Stomach (tissue), 9 donors: Measurements from ENCODE around the gene MILR1. TPM values are rescaled to one million over a fixed set of nuclear protein-coding genes. Genes with fewer than 3 reads are reported as not detected.

ENCODE experiments used
- DNase-seq, 2 donors: peaks; one replicate each; pipeline versions ENCODE4 v3.0.0 to v3.0.0-alpha.2; 2013 to 2019
- H3K27ac ChIP-seq, 5 donors: fragments of 200-600 bp in 4 of 5; sonication (generic) in 4 of 5; one replicate each; pipeline ENCODE4 v1.5.1; 2013 to 2019; ENCODE audit warnings: mild to moderate bottlenecking in 1 of 5, moderate library complexity in 1 of 5
- H3K27me3 ChIP-seq, 3 donors: fragments of 200-600 bp; sonication (generic); one replicate each; pipeline ENCODE4 v1.5.1; 2017 to 2019; ENCODE audit warnings: mixed run types in 1 of 3
- H3K36me3 ChIP-seq, 4 donors: fragments of 200-600 bp; sonication (generic); 1 replicate in 3 of 4; 2 replicates in 1 of 4; pipeline ENCODE4 v1.5.1; 2016 to 2019
- H3K4me1 ChIP-seq, 4 donors: fragments of 200-600 bp; sonication (generic); one replicate each; pipeline ENCODE4 v1.5.1; 2016 to 2019
- H3K4me3 ChIP-seq, 4 donors: fragments of 200-600 bp; sonication (generic) in 3 of 4; one replicate each; pipeline ENCODE4 v1.5.1; 2016 to 2019; ENCODE audit warnings: mild to moderate bottlenecking in 1 of 4
- H3K9me3 ChIP-seq, 4 donors: fragments of 200-600 bp; sonication (generic); one replicate each; pipeline ENCODE4 v1.5.1; 2016 to 2019
- CTCF ChIP-seq, 7 experiments: fragments of 450-650 bp in 4 of 7; fragments of 200-600 bp in 3 of 7; sonication (generic) in 3 of 7; IDR thresholded peaks; one replicate each; pipeline ENCODE4 v1.5.1; 2016 to 2019; ENCODE audit warnings: antibody characterized with exemption in 7 of 7, control low read depth in 2 of 7, mild to moderate bottlenecking in 1 of 7
- EP300 ChIP-seq: sonication (generic); formaldehyde crosslinking; IDR thresholded peaks from one replicate; pipeline ENCODE4 v1.6.1; 2017; ENCODE audit warnings: antibody characterized with exemption
- POLR2A ChIP-seq, 4 donors: fragments of 450-650 bp; IDR thresholded peaks; one replicate each; pipeline ENCODE4 v1.6.1; 2016; ENCODE audit warnings: antibody characterized with exemption in 4 of 4, control low read depth in 2 of 4, mild to moderate bottlenecking in 1 of 4, moderate library complexity in 1 of 4
- POLR2AphosphoS5 ChIP-seq, 3 donors: sonication (generic); formaldehyde crosslinking; IDR thresholded peaks; one replicate each; pipeline ENCODE4 v1.6.1; 2016; ENCODE audit warnings: antibody characterized with exemption in 3 of 3
- WGBS, 5 donors: extraction: QIAGEN DNeasy Blood & Tissue Kit in 3 of 5; methylation state at CpG; one replicate each; pipeline versions ENCODE4 v1.1.5 to v1.1.7; 2013 to 2018; 5-methylcytosine and 5-hydroxymethylcytosine counted together
- intact Hi-C: fragments of 100-400 bp; cut with DNase I; formaldehyde crosslinking; loops from one replicate; pipeline ENCODE4 v1.15.1; 2023; ENCODE audit warnings: low total_unique reads
- polyA plus RNA-seq, 3 donors: library from polyadenylated mRNA; stranded (reverse); fragments of 200-250 nt; gene quantifications; one replicate each; pipeline ENCODE4 v1.2.3, GENCODE V29; 2013
- total RNA-seq, 5 donors: library from RNA; depleted of rRNA; stranded (reverse); fragments of >200 nt; gene quantifications; one replicate each; pipeline versions ENCODE4 v1.1.0 to v1.2.3, GENCODE V29; 2014 to 2016
- donor health status: healthy with polysubstance abuse.
- donor health status: Bipolar disorder and iron deficiency.
- donor health status: healthy.

MILR1 gene
- total and polyA plus RNA-seq, 8 donors, result 1.4 to 4.2 (median 2.7) TPM; not detected in 3

GRCh38 chr17:64502809-64503208, 53.9 kb downstream of the MILR1 start:
- no peak for DNase-seq
- Histone ChIP-seq H3K4me1 (peaks cover 45 to 73% (median 60%) of the 10 kb centered on the region in 4 donors), H3K27me3 (no peaks in the 10 kb centered on the region), H3K36me3 (peaks cover 66 to 70% (median 68%) of the 10 kb centered on the region in 4 donors), H3K4me3 (peak overlapping the region in 2 of 4 donors; percentile 62 to 89), H3K27ac (peak overlapping the region in 2 of 5 donors; percentile 100), H3K9me3 (no peaks in the 10 kb centered on the region)
- WGBS, 5 donors, result 45 to 75% (median 62%) methylated on average over 2 of the region's 2 CpGs
- TF ChIP-seq EP300, result no peak
- no peak for TF ChIP-seq CTCF (IDR thresholded peaks at IDR 0.05)
- TF ChIP-seq POLR2A (IDR thresholded peaks at IDR 0.05), result no peak
- TF ChIP-seq POLR2AphosphoS5 (IDR thresholded peaks at IDR 0.05), result no peak
- intact Hi-C loops, result no loop called here

GRCh38 chr17:64503341-64503740, 54.4 kb downstream of the MILR1 start:
- WGBS, 5 donors, result 41 to 59% (median 47%) methylated on average over 5 of the region's 5 CpGs
- intact Hi-C loops, result no loop called here

GRCh38 chr17:64503821-64504768, 55.2 kb downstream of the MILR1 start:
- TF ChIP-seq POLR2AphosphoS5 (IDR thresholded peaks at IDR 0.05) (no peak), EP300 (no peak), POLR2A (IDR thresholded peaks at IDR 0.05) (no peak), CTCF (IDR thresholded peaks at IDR 0.05) (no peak)
- intact Hi-C loops, result no loop called here
- Histone ChIP-seq H3K9me3 (no peaks in the 10 kb centered on the region), H3K27ac (peak overlapping the region; percentile 32 to 100 (median 100)), H3K4me1 (peaks cover 47 to 73% (median 62%) of the 10 kb centered on the region in 4 donors), H3K27me3 (no peaks in the 10 kb centered on the region), H3K36me3 (peaks cover 57 to 60% (median 58%) of the 10 kb centered on the region in 4 donors), H3K4me3 (peak overlapping the region; percentile 62 to 89 (median 86))
- WGBS, 5 donors, result 8 to 22% (median 14%) methylated on average over 7 of the region's 7 CpGs
- peak in 1 of 2 donors; percentile 25 for DNase-seq

More at GRCh38 chr17:64503341-64503740, 54.4 kb downstream of the MILR1 start:
- peak overlapping the region in 4 of 5 donors; percentile 33 to 100 (median 99) for H3K27ac ChIP-seq
- no peak for DNase-seq
- no peaks in the 10 kb centered on the region for H3K9me3 ChIP-seq
- peaks cover 61 to 65% (median 63%) of the 10 kb centered on the region in 4 donors for H3K36me3 ChIP-seq
- no peaks in the 10 kb centered on the region for H3K27me3 ChIP-seq
- peak overlapping the region; percentile 62 to 89 (median 86) for H3K4me3 ChIP-seq
- TF ChIP-seq POLR2A (IDR thresholded peaks at IDR 0.05) (no peak), POLR2AphosphoS5 (IDR thresholded peaks at IDR 0.05) (no peak), EP300 (no peak), CTCF (IDR thresholded peaks at IDR 0.05) (no peak)
- peaks cover 48 to 73% (median 60%) of the 10 kb centered on the region in 4 donors for H3K4me1 ChIP-seq

GRCh38 chr17:64504769-64505339, 55.9 kb downstream of the MILR1 start:
- 0 to 1% (median 0%) methylated on average over 13 of the region's 13 CpGs for WGBS, 5 donors
- Histone ChIP-seq H3K27ac (peak overlapping the region; percentile 97 to 100 (median 100)), H3K4me3 (peak overlapping the region; percentile 62 to 89 (median 86)), H3K4me1 (peaks cover 48 to 71% (median 62%) of the 10 kb centered on the region in 4 donors), H3K27me3 (no peaks in the 10 kb centered on the region), H3K9me3 (no peaks in the 10 kb centered on the region), H3K36me3 (peaks cover 54 to 60% (median 58%) of the 10 kb centered on the region in 4 donors)
- TF ChIP-seq POLR2AphosphoS5 (IDR thresholded peaks at IDR 0.05) (no peak), EP300 (no peak), CTCF (IDR thresholded peaks at IDR 0.05) (no peak), POLR2A (IDR thresholded peaks at IDR 0.05) (no peak)
- intact Hi-C loops, result no loop called here
- peak in 1 of 2 donors; percentile 77 for DNase-seq
